MV-4-11 (cell line): Measurements from ENCODE around the gene TUBB2A.
A peak's percentile ranks its signal among the peaks of the same experiment; 100 is the strongest.

Source experiments
- DNase-seq: peaks from one replicate; lab custom pipeline; 2025; lab: John Stamatoyannopoulos, UW

The TUBB2A gene

GRCh38 chr6:3118353-3119039, 38.8 kb downstream of the TUBB2A start, which contains the start of gene BPHL:
BPHL (plus strand) TSS chr6:3118711; CDS start chr6:3118741, 30 bp downstream.
- peak; percentile 89 for DNase-seq

DNA sequence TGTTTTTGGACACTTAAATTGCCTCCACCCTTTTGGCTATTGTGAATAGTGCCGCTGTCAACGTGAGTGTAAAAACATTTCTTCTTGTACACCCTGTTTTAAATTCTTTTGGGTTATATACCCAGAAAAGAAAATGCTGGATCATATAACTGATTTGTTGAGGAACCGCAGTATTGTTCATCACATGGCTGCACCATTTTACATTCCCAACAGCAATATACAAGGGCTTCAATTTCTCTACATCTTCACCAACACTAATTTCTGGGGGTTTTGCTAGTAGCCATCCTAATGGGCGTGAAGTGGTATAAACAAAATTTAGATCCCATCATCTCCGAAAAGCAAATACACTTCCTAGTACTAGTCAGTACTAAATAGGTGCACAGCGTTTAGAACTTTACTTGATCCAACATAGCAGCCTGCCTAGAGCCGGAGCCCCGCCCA, 39.4 kb downstream of the TUBB2A start:
- no peak for DNase-seq

DNA sequence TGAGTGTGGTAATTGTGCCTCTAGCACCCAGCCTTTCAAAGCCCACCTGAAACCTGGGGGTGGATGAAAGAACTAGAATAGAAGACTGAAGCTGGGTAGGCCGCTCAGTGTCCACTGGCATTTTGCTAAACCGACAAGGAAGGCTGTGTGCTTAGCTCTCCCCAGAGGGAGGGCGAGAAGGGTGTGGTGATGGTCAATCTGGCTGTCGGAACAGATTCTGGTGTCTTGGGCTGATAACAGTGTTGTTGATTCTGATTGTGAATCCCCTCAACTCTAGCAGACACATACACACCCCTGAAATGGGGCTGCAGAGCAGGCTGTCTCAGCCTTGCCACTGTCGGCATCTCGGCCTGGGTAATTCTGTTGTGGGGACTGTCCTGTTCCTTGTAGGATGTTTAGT, 43.0 kb downstream of the TUBB2A start:
- no peak for DNase-seq

DNA sequence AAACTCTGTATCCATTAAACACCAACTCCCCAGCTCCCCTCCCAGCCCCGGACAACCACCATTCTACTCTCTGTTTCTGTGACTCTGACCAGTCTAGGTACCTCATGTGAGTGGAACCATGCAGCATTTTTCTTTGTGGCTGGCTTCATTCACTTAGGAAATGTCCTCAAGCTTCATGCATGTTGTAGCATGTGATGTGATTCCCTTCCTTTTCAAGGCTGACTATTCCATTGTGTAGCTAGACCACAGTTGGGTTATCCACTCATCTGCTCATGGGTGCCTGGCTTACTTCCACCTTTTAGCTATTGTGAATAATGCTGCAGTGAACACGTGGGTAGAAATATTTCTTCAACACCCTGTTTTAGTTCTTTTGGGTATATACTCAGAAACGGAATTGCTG, 47.6 kb downstream of the TUBB2A start:
- DNase-seq: no peak

DNA sequence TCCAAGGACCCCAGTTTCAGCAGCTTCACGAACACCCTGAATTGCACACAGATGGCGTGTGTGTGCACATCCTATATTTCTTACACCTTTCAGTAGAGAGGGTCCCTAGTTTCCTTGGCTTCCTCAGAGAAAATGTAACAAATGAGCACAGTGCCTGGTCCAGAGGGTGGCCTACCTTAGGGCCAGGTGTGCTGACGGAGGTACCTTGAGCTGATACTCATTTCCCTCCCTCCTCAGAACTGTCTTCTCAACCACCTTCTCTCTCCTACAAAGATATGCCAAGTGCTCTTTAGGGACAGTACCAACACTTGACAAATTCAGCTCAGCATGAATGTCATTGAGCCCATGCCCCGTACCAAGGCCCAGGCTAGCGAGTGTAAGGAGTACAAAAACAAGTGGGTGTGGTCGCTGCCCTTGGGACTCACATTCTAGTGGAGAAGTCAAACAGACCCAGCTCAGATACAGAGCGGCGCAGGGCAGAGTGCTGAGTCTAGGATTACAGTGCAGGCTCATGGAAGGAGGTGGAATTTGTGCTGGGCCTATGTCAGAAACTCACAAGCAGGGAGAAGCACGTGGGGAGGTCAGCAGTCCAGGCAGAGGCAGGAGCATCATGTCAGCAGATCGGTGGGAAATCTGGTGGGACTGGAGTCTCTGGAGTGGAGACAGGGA, 48.5 kb downstream of the TUBB2A start:
- no peak for DNase-seq
